ENCODE results near the gene ACACA. TPM values are rescaled to one million over a fixed set of nuclear protein-coding genes. Genes with fewer than 3 reads are reported as not detected.

Gene ACACA
- total RNA-seq, 2 donors from 2014 or later = 37.3 to 39.1 TPM

- intact Hi-C loops (cut with DNase I) = no loop called here
- DNase-seq (ENCODE audit: low spot score) = no peak
These were observed 195.5 kb downstream of the ACACA start for GRCh38 chr17:37211136-37211535.

GRCh38 chr17:37207103-37207502 is 199.5 kb downstream of the ACACA start:
- no peak for DNase-seq (ENCODE audit: low spot score)
- intact Hi-C loops (cut with DNase I) = no loop called here

DNA sequence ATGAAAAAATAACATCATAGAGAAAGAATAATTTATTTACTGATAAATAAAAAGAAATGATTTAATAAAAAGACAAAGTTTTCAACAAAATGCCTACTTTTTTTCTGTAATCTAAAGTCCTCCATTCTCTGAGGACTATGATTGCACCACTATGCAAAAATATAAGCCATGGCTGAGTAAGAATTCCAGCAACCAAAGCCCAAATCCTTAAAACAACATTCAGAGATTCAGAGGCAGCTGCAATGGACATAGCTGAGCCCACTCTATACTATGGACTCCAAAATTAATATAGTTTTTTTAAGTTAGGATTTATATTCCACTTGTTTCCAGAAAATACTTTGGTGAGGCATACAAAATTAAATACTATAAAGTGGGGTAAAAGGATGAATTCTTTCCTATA is 200.3 kb downstream of the ACACA start:
- intact Hi-C loops (cut with DNase I) = no loop called here
- DNase-seq (ENCODE audit: low spot score) = no peak

- no peak for DNase-seq (ENCODE audit: low spot score)
- intact Hi-C loops (cut with DNase I) = no loop called here
These were observed 206.1 kb downstream of the ACACA start for GRCh38 chr17:37200497-37200896.

DNA sequence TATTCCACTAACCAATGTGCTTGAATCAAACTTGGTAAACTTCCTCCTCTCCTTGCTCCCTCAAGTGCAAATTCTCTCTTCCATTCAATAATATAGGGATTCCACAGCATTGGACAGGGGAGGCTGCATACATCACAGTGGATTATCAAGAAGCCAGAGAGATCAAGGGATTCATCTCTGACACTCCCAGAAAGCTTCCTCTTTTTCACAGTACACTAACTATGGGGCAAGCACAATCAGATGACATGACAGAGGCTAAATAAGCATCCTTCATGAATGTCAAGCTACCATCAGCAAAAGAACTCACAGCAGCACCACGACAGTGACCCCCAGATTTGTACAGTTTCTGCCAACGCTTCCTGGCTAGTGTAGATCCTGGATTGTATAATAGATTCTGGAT is 209.3 kb downstream of the ACACA start:
- no peak for DNase-seq (ENCODE audit: low spot score)
- intact Hi-C loops (cut with DNase I) = loop anchor here in 1 of 2 donors (2.0 kb wide), 1 partner anchor 43 kb away; no protein-coding TSS in a partner anchor

DNA sequence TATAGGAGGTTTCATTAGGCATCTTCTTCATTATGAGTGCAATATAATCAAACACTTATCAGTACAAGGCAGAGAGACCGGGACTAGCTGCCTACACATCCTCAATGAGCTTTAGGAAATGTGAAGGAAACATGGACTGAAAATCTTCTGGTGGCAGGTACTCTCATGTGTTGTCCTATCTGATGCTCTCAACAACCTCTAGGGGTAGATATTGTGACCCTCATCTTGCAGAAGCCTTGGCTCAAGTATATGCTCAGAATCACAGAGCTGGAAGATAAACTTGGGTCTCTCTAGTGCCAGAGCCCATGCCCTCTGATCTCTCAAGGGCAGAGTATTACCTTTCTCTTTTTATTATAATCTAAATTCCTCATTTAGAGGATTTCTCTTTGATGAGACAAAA is 212.4 kb downstream of the ACACA start:
- no peak for DNase-seq (ENCODE audit: low spot score)
- intact Hi-C loops (cut with DNase I) = no loop called here

DNA sequence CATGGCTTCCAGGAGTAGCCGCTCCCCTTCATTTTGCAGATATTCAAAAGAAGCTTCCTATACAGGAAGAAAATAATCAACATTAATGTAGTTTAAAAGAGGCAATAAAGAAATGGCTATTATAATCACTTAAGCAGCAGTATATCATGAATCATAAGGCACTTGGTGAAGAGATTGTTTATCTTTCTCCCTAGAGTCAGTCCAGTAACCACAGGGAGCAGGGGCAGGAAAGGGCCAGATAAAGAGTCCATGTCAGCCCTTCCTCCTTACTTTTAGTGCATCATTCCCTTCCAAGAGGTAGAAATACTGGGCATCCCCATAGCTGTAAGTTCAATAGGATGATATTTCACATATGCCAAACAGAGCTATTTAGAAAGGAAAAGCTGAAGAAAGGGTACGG is 215.4 kb downstream of the ACACA start:
- no peak for DNase-seq (ENCODE audit: low spot score)

GRCh38 chr17:37190493-37190892 is 216.1 kb downstream of the ACACA start:
- intact Hi-C loops (cut with DNase I) = no loop called here
- no peak for DNase-seq (ENCODE audit: low spot score)

More for the DNA sequence above, 215.4 kb downstream of the ACACA start:
- intact Hi-C loops (cut with DNase I) = no loop called here

DNA sequence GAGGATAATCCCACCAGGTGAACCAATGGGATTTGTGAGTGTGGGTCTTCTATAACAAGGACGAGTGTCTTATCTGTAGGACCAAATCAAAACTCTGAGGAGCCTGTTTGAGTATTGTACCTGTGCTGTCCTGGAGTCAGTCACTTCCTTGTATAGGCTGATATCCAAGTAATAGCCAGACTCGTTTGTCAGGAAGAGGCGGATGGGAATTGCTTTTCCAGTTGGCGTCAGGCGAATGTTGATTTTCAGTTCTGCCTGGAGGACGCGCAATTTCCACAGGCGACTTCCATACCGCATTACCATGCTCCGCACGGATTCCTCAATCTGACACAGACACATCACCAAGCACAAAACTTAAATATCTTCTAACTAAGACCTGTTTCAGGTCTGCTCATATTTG is 218.5 kb downstream of the ACACA start:
- intact Hi-C loops (cut with DNase I) = no loop called here
- DNase-seq (ENCODE audit: low spot score) = no peak

DNA sequence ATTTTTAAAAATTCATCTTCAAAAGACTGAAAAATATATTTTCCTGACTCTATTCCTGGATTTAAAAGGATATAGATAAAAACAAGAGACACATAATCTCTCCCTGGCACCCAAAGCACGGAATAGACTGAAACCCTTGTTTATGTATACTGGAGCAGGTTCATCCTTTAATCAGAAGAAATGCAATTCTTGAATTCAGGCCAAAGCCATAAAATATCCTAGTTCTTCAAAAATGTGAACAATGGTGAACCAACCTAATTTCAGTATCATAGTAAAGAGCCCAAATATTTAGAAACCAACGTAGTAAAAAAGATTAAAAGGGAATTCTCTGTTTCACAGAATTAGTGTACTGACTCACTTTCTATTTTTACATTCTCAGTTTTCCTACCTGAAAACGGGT is 219.4 kb downstream of the ACACA start:
- intact Hi-C loops (cut with DNase I) = no loop called here
- DNase-seq (ENCODE audit: low spot score) = no peak

- intact Hi-C loops (cut with DNase I) = no loop called here
- DNase-seq (ENCODE audit: low spot score) = no peak
These were observed 223.7 kb downstream of the ACACA start for GRCh38 chr17:37182786-37183465.

DNA sequence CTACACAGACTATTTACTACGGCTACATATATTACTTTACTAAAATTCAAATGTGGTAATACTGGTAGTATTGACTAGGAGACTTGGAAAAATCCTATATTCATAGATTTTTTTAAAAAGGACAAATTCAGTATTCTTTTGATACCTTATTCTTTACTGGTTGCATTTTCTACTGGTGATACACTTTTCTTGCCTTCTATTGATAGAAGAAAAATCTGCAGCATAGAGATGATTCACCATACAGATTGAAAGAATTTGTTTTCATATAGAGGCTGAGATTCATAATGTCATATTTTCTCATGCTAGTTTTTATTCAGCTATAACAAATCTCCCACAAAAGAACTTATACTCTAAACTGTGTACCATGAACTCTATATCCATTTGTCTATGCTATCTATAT is 226.3 kb downstream of the ACACA start:
- no peak for DNase-seq (ENCODE audit: low spot score)
- intact Hi-C loops (cut with DNase I) = no loop called here

DNA sequence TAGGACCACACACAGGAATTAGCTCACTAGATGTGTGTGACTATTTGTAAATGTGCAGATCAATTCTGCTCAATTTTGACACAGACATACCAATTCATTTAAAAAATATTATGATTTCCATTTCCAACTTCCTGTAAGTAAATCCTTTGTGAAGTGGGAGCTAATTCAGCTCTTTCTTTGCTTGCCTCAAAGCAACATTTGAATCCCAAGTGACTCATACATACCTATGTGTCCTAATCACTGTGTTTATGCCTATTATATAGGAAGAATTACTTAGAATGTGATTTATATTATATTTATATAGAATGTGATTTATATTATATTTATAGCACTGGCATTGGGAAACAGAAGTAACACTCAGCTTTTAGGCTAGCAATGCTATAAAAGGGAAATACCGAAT is 226.7 kb downstream of the ACACA start:
- DNase-seq (ENCODE audit: low spot score) = no peak
- intact Hi-C loops (cut with DNase I) = no loop called here

DNA sequence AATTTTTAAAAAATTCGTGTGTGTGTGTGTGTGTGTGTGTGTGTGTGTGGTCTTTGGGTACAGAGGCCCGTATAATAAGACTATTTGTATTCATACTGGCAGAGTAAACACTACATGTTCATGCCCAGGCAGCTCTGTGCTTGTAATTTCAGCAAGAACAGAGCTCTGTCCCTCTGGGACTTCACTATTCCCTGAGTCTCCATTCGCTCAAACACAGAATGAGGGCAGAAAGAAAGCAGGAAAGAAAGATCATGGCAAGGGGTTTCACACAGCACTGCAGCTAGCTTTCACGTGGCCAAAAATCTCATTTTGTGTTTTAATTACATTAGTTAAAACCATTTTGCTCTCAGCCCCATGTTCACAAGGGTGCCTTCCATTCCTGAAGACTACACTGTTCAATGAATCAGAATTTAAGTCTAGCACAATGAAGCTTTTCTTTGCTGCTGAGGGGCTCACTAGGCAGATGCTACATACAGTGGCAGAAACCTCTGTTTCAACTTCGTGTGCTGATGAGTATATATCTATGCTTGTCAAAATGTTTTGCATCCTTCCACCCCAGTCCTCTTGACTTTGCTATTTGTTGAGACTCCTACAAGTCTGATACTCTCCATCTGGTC is 229.3 kb downstream of the ACACA start:
- intact Hi-C loops (cut with DNase I) = no loop called here

GRCh38 chr17:37176723-37177122 is 229.9 kb downstream of the ACACA start:
- no peak for DNase-seq (ENCODE audit: low spot score)
- intact Hi-C loops (cut with DNase I) = no loop called here

More for the DNA sequence above, 229.3 kb downstream of the ACACA start:
- DNase-seq (ENCODE audit: low spot score) = no peak

DNA sequence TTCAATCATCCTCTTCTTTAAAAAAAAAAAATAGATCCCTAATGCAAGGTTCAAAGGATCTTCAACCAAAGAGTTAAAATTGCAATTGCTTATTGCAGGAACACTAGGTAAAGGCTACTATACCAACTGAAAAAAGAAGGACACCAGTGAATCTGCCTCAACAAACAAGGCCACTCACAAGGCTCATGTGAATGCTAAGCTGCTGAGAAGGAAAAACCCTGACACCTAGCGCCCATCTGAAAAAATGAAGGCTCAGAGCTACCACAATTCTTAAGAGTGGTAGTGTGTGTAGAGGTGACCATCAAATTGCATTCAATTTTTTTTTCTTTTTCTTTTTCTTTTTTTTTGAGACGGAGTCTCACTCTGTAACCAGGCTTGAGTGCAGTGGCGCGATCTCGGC is 232.4 kb downstream of the ACACA start:
- DNase-seq (ENCODE audit: low spot score) = no peak
- intact Hi-C loops (cut with DNase I) = no loop called here

- intact Hi-C loops (cut with DNase I) = no loop called here
- no peak for DNase-seq (ENCODE audit: low spot score)
These were observed 235.7 kb downstream of the ACACA start for GRCh38 chr17:37170881-37171425.

DNA sequence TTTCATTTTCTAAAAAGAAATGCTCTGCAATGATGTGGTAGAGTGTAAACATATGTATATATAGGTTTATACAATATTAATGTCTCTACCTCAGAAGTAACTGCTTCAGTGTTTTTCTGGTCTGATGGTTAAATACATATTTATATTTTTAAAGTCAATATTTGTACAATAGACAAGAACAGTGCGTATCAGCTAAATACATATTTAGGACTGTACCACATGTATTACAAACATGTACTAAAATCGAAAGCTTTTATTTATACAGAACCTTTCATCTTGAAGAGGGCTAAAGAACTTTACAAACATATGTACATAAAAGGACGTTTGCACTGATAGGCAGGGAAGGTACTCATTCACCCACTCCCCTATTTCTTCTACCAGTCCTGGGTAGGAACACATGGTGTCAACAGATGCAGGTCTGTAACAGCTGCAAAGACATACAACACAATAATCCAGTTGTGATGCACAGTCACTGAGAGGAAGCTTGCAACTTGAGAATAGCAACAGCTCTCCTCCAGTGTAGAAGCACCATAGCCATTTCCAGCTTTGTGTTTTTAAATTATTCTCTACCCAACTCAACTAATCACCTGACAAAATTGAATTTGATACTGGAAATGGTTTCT is 237.8 kb downstream of the ACACA start:
- intact Hi-C loops (cut with DNase I) = no loop called here

GRCh38 chr17:37167756-37168155 is 238.9 kb downstream of the ACACA start:
- intact Hi-C loops (cut with DNase I) = no loop called here
- no peak for DNase-seq (ENCODE audit: low spot score)

More for the DNA sequence above, 237.8 kb downstream of the ACACA start:
- no peak for DNase-seq (ENCODE audit: low spot score)

GRCh38 chr17:37164057-37164456 is 242.6 kb downstream of the ACACA start:
- DNase-seq (ENCODE audit: low spot score) = no peak
- intact Hi-C loops (cut with DNase I) = no loop called here

GRCh38 chr17:37162800-37163199 is 243.8 kb downstream of the ACACA start:
- intact Hi-C loops (cut with DNase I) = no loop called here
- no peak for DNase-seq (ENCODE audit: low spot score)

Measured in posterior vena cava (tissue), 2 donors.